ENCODE measurements around the gene HNRNPDL.
"Not testable (repeated sequence)": the region's sequence is repeated elsewhere in the genome, so short reads cannot be mapped to it uniquely, and the experiment has no call there.

The HNRNPDL gene

DNA sequence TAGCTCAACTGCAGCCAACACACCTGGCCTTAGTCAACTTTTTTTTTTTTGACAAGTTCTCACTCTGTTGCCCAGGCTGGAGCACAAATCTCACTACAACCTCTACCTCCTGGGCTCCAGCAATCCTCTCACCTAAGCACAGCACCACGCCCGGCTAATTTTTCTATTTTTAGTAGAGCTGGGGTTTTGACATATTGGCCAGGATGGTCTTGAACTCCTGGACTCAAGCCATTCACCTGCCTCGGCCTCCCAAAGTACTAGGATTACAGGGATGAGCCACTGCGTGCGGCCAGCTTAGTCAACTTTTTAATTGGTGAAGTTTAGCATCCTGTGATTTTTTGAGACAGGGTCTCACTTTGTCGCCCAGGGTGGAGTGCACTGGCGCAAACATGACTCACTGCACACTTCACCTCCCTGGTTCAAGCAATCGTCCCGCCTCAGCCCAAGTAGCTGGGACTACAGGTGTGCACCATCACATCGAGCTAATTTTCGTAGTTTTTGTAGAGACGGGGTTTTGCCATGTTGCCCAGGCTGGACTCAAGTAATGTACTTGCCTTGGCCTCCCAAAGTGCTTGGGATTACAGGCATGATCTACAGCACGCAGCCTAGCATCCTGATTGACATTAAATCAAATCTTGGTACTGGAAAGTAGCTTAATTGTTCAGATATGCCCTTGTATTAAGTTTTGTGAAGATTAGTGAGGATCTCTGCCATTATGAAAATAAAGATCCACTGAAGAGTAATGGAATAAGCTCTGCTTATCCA lies 8.3 kb downstream of the HNRNPDL start:
- Histone ChIP-seq H3K27me3 (ENCODE audit: control insufficient read depth in 1 of 2, insufficient read depth in 1 of 2, low read length in 2 of 2) (no peaks in the 10 kb centered on the region), H3K4me1 (ENCODE audit: control insufficient read depth, insufficient read depth, low read depth, low read length) (peaks cover 2% of the 10 kb centered on the region), H3K4me2 (ENCODE audit: low read length, poor library complexity, severe bottlenecking) (no peak overlapping the region), H2AFZ (ENCODE audit: low read depth, low read length) (no peak overlapping the region), H2BK12ac (ENCODE audit: low read length in 2 of 2) (no peak overlapping the region), H3K36me3 (ENCODE audit: control insufficient read depth in 1 of 2, insufficient read depth in 2 of 2, low read depth in 1 of 2, low read length in 2 of 2) (peaks cover 5 to 53% of the 10 kb centered on the region in 2 experiments), H2AK5ac (ENCODE audit: low read length, severe bottlenecking) (no peak overlapping the region), H4K91ac (ENCODE audit: low read length) (no peak overlapping the region), H3K9ac (ENCODE audit: low read length) (no peak overlapping the region), H2BK5ac (ENCODE audit: low read depth, low read length, poor library complexity, severe bottlenecking) (no peak overlapping the region), H4K8ac (ENCODE audit: low read length) (no peak overlapping the region), H3K9me3 (ENCODE audit: control insufficient read depth, low read length) (no peaks in the 10 kb centered on the region), H2BK120ac (ENCODE audit: low read depth, low read length) (no peak overlapping the region), H3K27ac (ENCODE audit: low read length, poor library complexity, severe bottlenecking) (no peak overlapping the region), H2BK15ac (ENCODE audit: low read depth, poor library complexity, severe bottlenecking) (no peak overlapping the region), H3K4ac (ENCODE audit: low read depth in 1 of 2, low read length in 2 of 2) (no peak overlapping the region), H3K18ac (ENCODE audit: low read depth in 1 of 2, low read length in 2 of 2) (no peak overlapping the region), H3K79me1 (replicated peaks; ENCODE audit: low read length, poor library complexity, severe bottlenecking) (no peaks in the 10 kb centered on the region), H3K4me3 (ENCODE audit: insufficient read depth in 1 of 2, low read depth in 1 of 2, low read length in 2 of 2) (no peak overlapping the region), H3K23ac (ENCODE audit: low read length in 2 of 2) (no peak overlapping the region), H3K14ac (ENCODE audit: low read length in 2 of 2) (no peak overlapping the region)
- DNase-seq = no peak
- WGBS = 95% methylated on average over 11 of the region's 13 CpGs

DNA sequence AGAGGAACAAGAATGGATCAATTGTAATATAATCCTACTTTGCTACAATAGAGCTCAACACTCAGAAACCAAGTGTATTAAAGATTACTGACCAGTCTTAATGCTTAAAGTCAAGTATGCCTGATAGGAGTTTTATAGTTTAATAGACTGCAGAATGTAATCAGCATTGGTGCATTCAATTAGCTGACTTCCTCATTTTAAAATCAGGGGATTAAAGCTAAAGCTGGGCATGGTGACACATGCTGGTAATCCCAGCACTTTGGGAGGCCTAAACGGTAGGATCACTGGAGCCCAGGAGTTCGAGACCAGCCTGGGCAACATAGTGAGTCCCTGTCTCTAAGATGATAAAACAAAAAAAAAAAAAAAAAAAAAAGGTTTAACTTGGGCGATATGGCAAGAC lies 10.8 kb downstream of the HNRNPDL start:
- H3K36me3 ChIP-seq (ENCODE audit: control insufficient read depth in 1 of 2, insufficient read depth in 2 of 2, low read depth in 1 of 2, low read length in 2 of 2) = peaks cover 0 to 27% of the 10 kb centered on the region in 2 experiments
- 88% methylated on average over 2 of the region's 3 CpGs for WGBS
- no peak overlapping the region for H3K18ac ChIP-seq (ENCODE audit: low read depth in 1 of 2, low read length in 2 of 2)
- no peaks in the 10 kb centered on the region for H3K79me1 ChIP-seq (replicated peaks; ENCODE audit: low read length, poor library complexity, severe bottlenecking)
- H3K4me2 ChIP-seq (ENCODE audit: low read length, poor library complexity, severe bottlenecking) = no peak overlapping the region
- H2BK15ac ChIP-seq (ENCODE audit: low read depth, poor library complexity, severe bottlenecking) = no peak overlapping the region
- H3K4me3 ChIP-seq (ENCODE audit: insufficient read depth in 1 of 2, low read depth in 1 of 2, low read length in 2 of 2) = no peak overlapping the region
- H4K8ac ChIP-seq (ENCODE audit: low read length) = no peak overlapping the region
- H2BK12ac ChIP-seq (ENCODE audit: low read length in 2 of 2) = no peak overlapping the region
- H3K9ac ChIP-seq (ENCODE audit: low read length) = no peak overlapping the region
- no peak overlapping the region for H3K4ac ChIP-seq (ENCODE audit: low read depth in 1 of 2, low read length in 2 of 2)
- H2AK5ac ChIP-seq (ENCODE audit: low read length, severe bottlenecking) = no peak overlapping the region
- H2BK5ac ChIP-seq (ENCODE audit: low read depth, low read length, poor library complexity, severe bottlenecking) = no peak overlapping the region
- no peaks in the 10 kb centered on the region for H3K27me3 ChIP-seq (ENCODE audit: control insufficient read depth in 1 of 2, insufficient read depth in 1 of 2, low read length in 2 of 2)
- no peak overlapping the region for H3K14ac ChIP-seq (ENCODE audit: low read length in 2 of 2)
- H3K9me3 ChIP-seq (ENCODE audit: control insufficient read depth, low read length) = no peaks in the 10 kb centered on the region
- peaks cover 1% of the 10 kb centered on the region for H3K4me1 ChIP-seq (ENCODE audit: control insufficient read depth, insufficient read depth, low read depth, low read length)
- no peak overlapping the region for H2AFZ ChIP-seq (ENCODE audit: low read depth, low read length)
- DNase-seq = no peak
- no peak overlapping the region for H3K23ac ChIP-seq (ENCODE audit: low read length in 2 of 2)
- no peak overlapping the region for H4K91ac ChIP-seq (ENCODE audit: low read length)
- no peak overlapping the region for H3K27ac ChIP-seq (ENCODE audit: low read length, poor library complexity, severe bottlenecking)
- H2BK120ac ChIP-seq (ENCODE audit: low read depth, low read length) = no peak overlapping the region

DNA sequence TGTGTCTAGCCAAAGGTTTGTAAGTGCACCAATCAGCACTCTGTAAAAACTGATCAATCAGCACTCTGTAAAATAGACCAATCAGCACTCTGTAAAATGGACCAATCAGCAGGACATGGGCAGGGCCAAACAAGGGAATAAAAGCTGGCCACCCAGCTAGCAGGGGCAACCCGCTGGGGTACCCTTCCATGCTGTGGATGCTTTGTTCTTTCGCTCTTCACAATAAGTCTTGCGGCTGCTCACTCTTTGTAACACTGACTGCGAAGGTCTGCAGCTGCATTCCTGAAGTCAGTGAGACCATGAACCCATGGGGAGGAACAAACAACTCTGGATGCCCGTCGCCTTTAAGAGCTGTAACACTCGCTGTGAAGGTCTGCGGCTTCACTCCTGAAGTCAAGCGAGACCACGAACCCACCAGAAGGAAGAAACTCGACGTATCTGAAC lies 14.3 kb downstream of the HNRNPDL start:
- no peaks in the 10 kb centered on the region for H3K79me1 ChIP-seq (replicated peaks; ENCODE audit: low read length, poor library complexity, severe bottlenecking)
- H2AK5ac ChIP-seq (ENCODE audit: low read length, severe bottlenecking) = no peak overlapping the region
- H3K14ac ChIP-seq (ENCODE audit: low read length in 2 of 2) = no peak overlapping the region
- no peaks in the 10 kb centered on the region for H3K27me3 ChIP-seq (ENCODE audit: control insufficient read depth in 1 of 2, insufficient read depth in 1 of 2, low read length in 2 of 2)
- no peak overlapping the region for H3K4me2 ChIP-seq (ENCODE audit: low read length, poor library complexity, severe bottlenecking)
- H2BK12ac ChIP-seq (ENCODE audit: low read length in 2 of 2) = no peak overlapping the region
- no peak overlapping the region for H4K8ac ChIP-seq (ENCODE audit: low read length)
- H3K9ac ChIP-seq (ENCODE audit: low read length) = no peak overlapping the region
- no peak overlapping the region for H3K18ac ChIP-seq (ENCODE audit: low read depth in 1 of 2, low read length in 2 of 2)
- H3K4ac ChIP-seq (ENCODE audit: low read depth in 1 of 2, low read length in 2 of 2) = no peak overlapping the region
- H3K27ac ChIP-seq (ENCODE audit: low read length, poor library complexity, severe bottlenecking) = no peak overlapping the region
- H2BK15ac ChIP-seq (ENCODE audit: low read depth, poor library complexity, severe bottlenecking) = no peak overlapping the region
- H3K4me3 ChIP-seq (ENCODE audit: insufficient read depth in 1 of 2, low read depth in 1 of 2, low read length in 2 of 2) = no peak overlapping the region
- no peak for DNase-seq
- 96% methylated on average over 12 of the region's 12 CpGs for WGBS
- no peaks in the 10 kb centered on the region for H3K9me3 ChIP-seq (ENCODE audit: control insufficient read depth, low read length)
- no peak overlapping the region for H2BK120ac ChIP-seq (ENCODE audit: low read depth, low read length)
- H3K23ac ChIP-seq (ENCODE audit: low read length in 2 of 2) = no peak overlapping the region
- no peak overlapping the region for H2BK5ac ChIP-seq (ENCODE audit: low read depth, low read length, poor library complexity, severe bottlenecking)
- H4K91ac ChIP-seq (ENCODE audit: low read length) = no peak overlapping the region
- peaks cover 1% of the 10 kb centered on the region for H3K4me1 ChIP-seq (ENCODE audit: control insufficient read depth, insufficient read depth, low read depth, low read length)
- no peaks in the 10 kb centered on the region for H3K36me3 ChIP-seq (ENCODE audit: control insufficient read depth in 1 of 2, insufficient read depth in 2 of 2, low read depth in 1 of 2, low read length in 2 of 2)
- H2AFZ ChIP-seq (ENCODE audit: low read depth, low read length) = no peak overlapping the region

DNA sequence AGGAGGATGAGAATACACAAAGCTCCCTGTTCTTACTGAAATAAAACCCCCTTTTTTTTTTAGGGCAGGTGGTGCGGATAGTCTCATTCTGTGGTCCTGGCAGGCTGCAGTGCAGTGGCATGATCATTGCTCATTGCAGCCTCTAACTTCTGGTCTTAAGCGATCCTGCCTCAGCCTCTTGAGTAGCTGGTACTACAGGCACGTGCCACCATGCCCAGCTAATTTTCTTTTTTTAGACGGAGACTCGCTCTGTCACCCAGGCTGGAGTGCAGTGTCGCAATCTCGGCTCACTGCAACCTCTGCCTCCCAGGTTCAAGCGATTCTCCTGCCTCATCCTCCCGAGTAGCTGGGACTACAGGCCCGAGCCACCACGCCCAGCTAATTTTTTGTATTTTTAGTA lies 15.2 kb downstream of the HNRNPDL start:
- H2BK120ac ChIP-seq (ENCODE audit: low read depth, low read length); H3K4me1 ChIP-seq (ENCODE audit: control insufficient read depth, insufficient read depth, low read depth, low read length); H2BK15ac ChIP-seq (ENCODE audit: low read depth, poor library complexity, severe bottlenecking); H3K79me1 ChIP-seq (replicated peaks; ENCODE audit: low read length, poor library complexity, severe bottlenecking); H4K8ac ChIP-seq (ENCODE audit: low read length); H2AFZ ChIP-seq (ENCODE audit: low read depth, low read length); H2BK12ac ChIP-seq (ENCODE audit: low read length in 2 of 2); H3K23ac ChIP-seq (ENCODE audit: low read length in 2 of 2); H2AK5ac ChIP-seq (ENCODE audit: low read length, severe bottlenecking); H3K14ac ChIP-seq (ENCODE audit: low read length in 2 of 2); DNase-seq; H3K9me3 ChIP-seq (ENCODE audit: control insufficient read depth, low read length); H4K91ac ChIP-seq (ENCODE audit: low read length); H3K4me3 ChIP-seq (ENCODE audit: insufficient read depth in 1 of 2, low read depth in 1 of 2, low read length in 2 of 2); H3K36me3 ChIP-seq (ENCODE audit: control insufficient read depth in 1 of 2, insufficient read depth in 2 of 2, low read depth in 1 of 2, low read length in 2 of 2); H3K4ac ChIP-seq (ENCODE audit: low read depth in 1 of 2, low read length in 2 of 2); H2BK5ac ChIP-seq (ENCODE audit: low read depth, low read length, poor library complexity, severe bottlenecking); H3K9ac ChIP-seq (ENCODE audit: low read length); H3K18ac ChIP-seq (ENCODE audit: low read depth in 1 of 2, low read length in 2 of 2); H3K27me3 ChIP-seq (ENCODE audit: control insufficient read depth in 1 of 2, insufficient read depth in 1 of 2, low read length in 2 of 2); H3K27ac ChIP-seq (ENCODE audit: low read length, poor library complexity, severe bottlenecking); H3K4me2 ChIP-seq (ENCODE audit: low read length, poor library complexity, severe bottlenecking): not testable (repeated sequence)
- 93% methylated on average over 11 of the region's 11 CpGs for WGBS

Measured in mesenchymal stem cell (in vitro differentiated cells and primary cell).